ENCODE data around the gene WWOX.

- TF ChIP-seq, protein P1, sequence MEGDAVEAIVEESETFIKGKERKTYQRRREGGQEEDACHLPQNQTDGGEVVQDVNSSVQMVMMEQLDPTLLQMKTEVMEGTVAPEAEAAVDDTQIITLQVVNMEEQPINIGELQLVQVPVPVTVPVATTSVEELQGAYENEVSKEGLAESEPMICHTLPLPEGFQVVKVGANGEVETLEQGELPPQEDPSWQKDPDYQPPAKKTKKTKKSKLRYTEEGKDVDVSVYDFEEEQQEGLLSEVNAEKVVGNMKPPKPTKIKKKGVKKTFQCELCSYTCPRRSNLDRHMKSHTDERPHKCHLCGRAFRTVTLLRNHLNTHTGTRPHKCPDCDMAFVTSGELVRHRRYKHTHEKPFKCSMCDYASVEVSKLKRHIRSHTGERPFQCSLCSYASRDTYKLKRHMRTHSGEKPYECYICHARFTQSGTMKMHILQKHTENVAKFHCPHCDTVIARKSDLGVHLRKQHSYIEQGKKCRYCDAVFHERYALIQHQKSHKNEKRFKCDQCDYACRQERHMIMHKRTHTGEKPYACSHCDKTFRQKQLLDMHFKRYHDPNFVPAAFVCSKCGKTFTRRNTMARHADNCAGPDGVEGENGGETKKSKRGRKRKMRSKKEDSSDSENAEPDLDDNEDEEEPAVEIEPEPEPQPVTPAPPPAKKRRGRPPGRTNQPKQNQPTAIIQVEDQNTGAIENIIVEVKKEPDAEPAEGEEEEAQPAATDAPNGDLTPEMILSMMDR (IDR thresholded peaks at IDR 0.05): no peak
- TF ChIP-seq EZH2 (IDR thresholded peaks at IDR 0.05; ENCODE audit: borderline replicate concordance, insufficient read depth, low read depth, low read length, poor library complexity, severe bottlenecking): no peak
Observed at GRCh38 chr16:79107301-79107700, 1007.8 kb downstream of the WWOX start.
